ENCODE results near the gene TNC. TPM values are rescaled to one million over a fixed set of nuclear protein-coding genes. Genes with fewer than 3 reads are reported as not detected.

TNC gene
- total and polyA plus RNA-seq, 2 donors (not counting 1 experiment from before 2014, with no cell fraction given), result not detected

DNA sequence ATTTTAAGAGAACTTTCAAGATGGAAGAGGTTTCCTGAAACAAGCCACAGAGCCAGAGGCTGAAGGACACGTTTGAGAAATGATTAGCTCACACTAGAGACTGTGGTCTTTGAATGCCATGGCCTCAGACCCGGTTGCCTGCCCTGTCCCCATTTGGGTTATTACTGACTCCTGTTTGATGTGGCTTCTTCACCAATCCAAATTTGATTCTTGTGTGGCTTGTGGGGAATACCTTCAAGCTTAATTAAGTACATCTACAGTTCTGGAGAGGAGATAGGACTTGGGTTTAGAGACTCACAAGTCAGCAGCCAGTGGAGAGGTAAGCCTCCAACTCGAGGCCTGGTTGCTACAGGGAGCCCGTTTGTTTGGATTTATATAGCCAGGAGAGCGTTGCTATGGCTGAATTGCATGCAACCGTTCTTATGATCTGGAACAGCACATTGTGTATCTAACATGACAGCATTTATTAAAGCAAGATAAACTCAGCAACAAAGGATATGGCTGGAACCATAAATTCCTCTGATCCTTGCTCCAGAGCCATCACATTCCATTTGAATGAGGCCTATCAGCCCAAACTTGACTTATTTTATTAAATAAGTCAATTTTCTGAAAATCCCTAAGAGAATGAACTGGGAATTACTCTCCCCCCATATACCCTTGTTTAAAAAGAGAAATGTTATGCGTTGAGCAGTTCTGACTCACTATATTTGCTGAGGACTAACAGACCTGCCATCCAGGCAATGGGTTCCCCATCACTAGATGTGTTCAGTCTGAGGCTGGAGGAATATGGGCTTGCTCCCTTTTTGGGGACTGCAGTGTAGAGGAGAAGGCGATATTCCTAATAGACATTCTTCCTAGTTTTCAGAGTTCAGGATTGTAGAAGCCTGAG, 99.2 kb downstream of the TNC start:
- Mint-ChIP-seq H3K4me1 (peaks cover 3% of the 10 kb centered on the region), H3K4me3 (no peak overlapping the region), H3K9me3 (ENCODE audit: insufficient read depth) (no peaks in the 10 kb centered on the region), H3K27me3 (peaks cover 20% of the 10 kb centered on the region), H3K27ac (no peak overlapping the region)
- Histone ChIP-seq H3K27me3 (replicated peaks in 1 of 4; ENCODE audit: control extremely low read depth in 1 of 4, control insufficient read depth in 3 of 4, insufficient read depth in 4 of 4, low read length in 3 of 4) (peaks cover 0 to 4% (median 0%) of the 10 kb centered on the region in 4 experiments), H3K36me3 (replicated peaks in 1 of 2; ENCODE audit: control extremely low read depth in 1 of 2, control insufficient read depth in 1 of 2, extremely low read depth in 1 of 2, insufficient read depth in 2 of 2, low read length in 1 of 2) (no peaks in the 10 kb centered on the region), H3K79me2 (ENCODE audit: control insufficient read depth, insufficient read depth, low read length) (no peaks in the 10 kb centered on the region), H3K9me3 (ENCODE audit: control extremely low read depth in 1 of 3, control insufficient read depth in 2 of 3, insufficient read depth in 1 of 3, low read length in 2 of 3) (no peaks in the 10 kb centered on the region), H3K9ac (ENCODE audit: low read length) (no peak overlapping the region), H3K4me2 (replicated peaks; ENCODE audit: low read depth, low read length, poor library complexity, severe bottlenecking) (no peak overlapping the region), H3K4me1 (ENCODE audit: control insufficient read depth in 2 of 2, insufficient read depth in 2 of 2, low read length in 2 of 2) (no peaks in the 10 kb centered on the region), H2AFZ (ENCODE audit: insufficient read depth, low read depth, low read length, poor library complexity, severe bottlenecking) (no peak overlapping the region), H4K20me1 (ENCODE audit: control insufficient read depth, insufficient read depth, low read length, poor library complexity, severe bottlenecking) (no peaks in the 10 kb centered on the region), H3K4me3 (ENCODE audit: control extremely low read depth in 1 of 5, extremely low read depth in 1 of 5, insufficient read depth in 1 of 5, low read depth in 2 of 5, low read length in 4 of 5) (no peak overlapping the region), H3K27ac (ENCODE audit: low read length in 2 of 2) (no peak overlapping the region)
- intact Hi-C loops (cut with micrococcal nuclease), result loop anchor here (10.0 kb wide), 1 partner anchor 584 kb away; no protein-coding TSS in a partner anchor
- ATAC-seq (ENCODE audit: low read depth) (no peak), DNase-seq (no peak)
- ChIA-PET POLR2A (no interaction called here), CTCF (interaction anchor here (0.6 to 14.4 kb wide), 4 partner anchors 13 to 365 kb away, joined by 3 to 239 read pairs (median 6); partner anchors contain the start of gene TEX48)
- TF ChIP-seq, protein P1, sequence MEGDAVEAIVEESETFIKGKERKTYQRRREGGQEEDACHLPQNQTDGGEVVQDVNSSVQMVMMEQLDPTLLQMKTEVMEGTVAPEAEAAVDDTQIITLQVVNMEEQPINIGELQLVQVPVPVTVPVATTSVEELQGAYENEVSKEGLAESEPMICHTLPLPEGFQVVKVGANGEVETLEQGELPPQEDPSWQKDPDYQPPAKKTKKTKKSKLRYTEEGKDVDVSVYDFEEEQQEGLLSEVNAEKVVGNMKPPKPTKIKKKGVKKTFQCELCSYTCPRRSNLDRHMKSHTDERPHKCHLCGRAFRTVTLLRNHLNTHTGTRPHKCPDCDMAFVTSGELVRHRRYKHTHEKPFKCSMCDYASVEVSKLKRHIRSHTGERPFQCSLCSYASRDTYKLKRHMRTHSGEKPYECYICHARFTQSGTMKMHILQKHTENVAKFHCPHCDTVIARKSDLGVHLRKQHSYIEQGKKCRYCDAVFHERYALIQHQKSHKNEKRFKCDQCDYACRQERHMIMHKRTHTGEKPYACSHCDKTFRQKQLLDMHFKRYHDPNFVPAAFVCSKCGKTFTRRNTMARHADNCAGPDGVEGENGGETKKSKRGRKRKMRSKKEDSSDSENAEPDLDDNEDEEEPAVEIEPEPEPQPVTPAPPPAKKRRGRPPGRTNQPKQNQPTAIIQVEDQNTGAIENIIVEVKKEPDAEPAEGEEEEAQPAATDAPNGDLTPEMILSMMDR (IDR thresholded peaks at IDR 0.05), result no peak
- no peak for TF ChIP-seq EZH2 (IDR thresholded peaks at IDR 0.05; ENCODE audit: borderline replicate concordance, insufficient read depth, low read depth, low read length, poor library complexity, severe bottlenecking)
- 90% methylated on average over 6 of the region's 8 CpGs for WGBS (ENCODE audit: insufficient coverage)

DNA sequence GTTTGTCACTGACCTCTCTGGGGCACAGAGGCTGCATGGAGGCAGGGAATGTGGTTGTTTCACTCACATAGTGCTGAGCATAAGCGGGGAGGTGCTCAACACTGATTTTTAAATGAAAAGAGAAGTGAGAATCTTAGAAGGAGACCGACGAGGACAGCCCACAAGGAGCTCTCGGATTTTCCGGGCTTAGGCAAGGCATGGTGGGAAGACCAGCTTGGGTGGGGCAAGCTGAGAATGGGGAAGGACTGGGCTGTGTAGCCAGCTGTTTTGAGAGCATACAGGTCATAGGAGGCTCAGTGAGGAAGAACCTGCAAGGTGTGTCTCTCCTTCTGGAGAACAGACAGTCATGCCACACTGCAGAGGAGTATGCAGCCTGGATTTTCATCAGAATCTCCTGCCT, 101.6 kb downstream of the TNC start:
- peaks cover 3% of the 10 kb centered on the region for H3K4me1 Mint-ChIP-seq

More for the DNA sequence above, 101.6 kb downstream of the TNC start:
- no peak overlapping the region for H3K27ac Mint-ChIP-seq
- POLR2A ChIA-PET, result no interaction called here
- H3K27me3 Mint-ChIP-seq, result peaks cover 22% of the 10 kb centered on the region
- TF ChIP-seq EZH2 (IDR thresholded peaks at IDR 0.05; ENCODE audit: borderline replicate concordance, insufficient read depth, low read depth, low read length, poor library complexity, severe bottlenecking), result no peak
- TF ChIP-seq, protein P1 (IDR thresholded peaks at IDR 0.05), result no peak
- 84% methylated on average over 5 of the region's 5 CpGs for WGBS (ENCODE audit: insufficient coverage)
- no peaks in the 10 kb centered on the region for H3K4me1 ChIP-seq (ENCODE audit: control insufficient read depth in 2 of 2, insufficient read depth in 2 of 2, low read length in 2 of 2)
- no peak overlapping the region for H3K4me2 ChIP-seq (replicated peaks; ENCODE audit: low read depth, low read length, poor library complexity, severe bottlenecking)
- no peaks in the 10 kb centered on the region for H3K9me3 Mint-ChIP-seq (ENCODE audit: insufficient read depth)
- intact Hi-C loops (cut with micrococcal nuclease), result loop anchor here (10.0 kb wide), 1 partner anchor 582 kb away; no protein-coding TSS in a partner anchor
- H4K20me1 ChIP-seq (ENCODE audit: control insufficient read depth, insufficient read depth, low read length, poor library complexity, severe bottlenecking), result no peaks in the 10 kb centered on the region
- CTCF ChIA-PET, result interaction anchor here (0.6 to 14.4 kb wide), 13 partner anchors 10 to 613 kb away, joined by 3 to 239 read pairs (median 4); partner anchors contain the start of gene TEX48
- no peaks in the 10 kb centered on the region for H3K9me3 ChIP-seq (ENCODE audit: control extremely low read depth in 1 of 3, control insufficient read depth in 2 of 3, insufficient read depth in 1 of 3, low read length in 2 of 3)
- DNase-seq, result no peak
- no peak overlapping the region for H3K27ac ChIP-seq (ENCODE audit: low read length in 2 of 2)
- H3K9ac ChIP-seq (ENCODE audit: low read length), result no peak overlapping the region
- H2AFZ ChIP-seq (ENCODE audit: insufficient read depth, low read depth, low read length, poor library complexity, severe bottlenecking), result no peak overlapping the region
- H3K36me3 ChIP-seq (replicated peaks in 1 of 2; ENCODE audit: control extremely low read depth in 1 of 2, control insufficient read depth in 1 of 2, extremely low read depth in 1 of 2, insufficient read depth in 2 of 2, low read length in 1 of 2), result no peaks in the 10 kb centered on the region
- no peak overlapping the region for H3K4me3 Mint-ChIP-seq
- ATAC-seq (ENCODE audit: low read depth), result no peak
- H3K79me2 ChIP-seq (ENCODE audit: control insufficient read depth, insufficient read depth, low read length), result no peaks in the 10 kb centered on the region
- no peaks in the 10 kb centered on the region for H3K27me3 ChIP-seq (replicated peaks in 1 of 4; ENCODE audit: control extremely low read depth in 1 of 4, control insufficient read depth in 3 of 4, insufficient read depth in 4 of 4, low read length in 3 of 4)
- H3K4me3 ChIP-seq (ENCODE audit: control extremely low read depth in 1 of 5, extremely low read depth in 1 of 5, insufficient read depth in 1 of 5, low read depth in 2 of 5, low read length in 4 of 5), result no peak overlapping the region

All from B cell (primary cell).